Measurements from ENCODE around the gene FRMPD1.

The FRMPD1 gene

DNA sequence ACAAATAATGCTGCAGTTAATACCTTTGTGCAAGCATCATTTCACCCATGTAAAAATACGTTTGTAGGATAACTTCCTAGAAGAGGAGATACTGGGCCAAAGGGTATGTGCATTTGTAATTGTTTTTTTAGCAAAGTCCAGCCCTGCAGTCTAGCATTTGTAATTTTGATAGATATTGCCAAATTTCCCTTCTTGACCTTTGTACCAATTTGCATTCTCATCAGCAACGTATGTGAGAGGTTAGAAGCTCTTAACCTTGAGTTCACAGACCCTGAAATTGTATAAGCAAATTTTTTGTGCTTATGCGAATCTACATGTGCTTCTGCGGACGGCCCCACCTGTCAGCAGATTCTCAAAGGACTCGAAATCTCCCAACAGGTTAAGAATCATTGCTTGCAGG lies 39.7 kb upstream of the FRMPD1 start:
- Mint-ChIP-seq H3K36me3 (ENCODE audit: low read depth) (no peaks in the 10 kb centered on the region), H3K27me3 (ENCODE audit: low read depth, poor library complexity) (peaks cover 56% of the 10 kb centered on the region), H3K4me3 (no peak overlapping the region), H3K27ac (no peak overlapping the region), H3K4me1 (no peaks in the 10 kb centered on the region), H3K9me3 (no peaks in the 10 kb centered on the region)
- TF ChIP-seq, protein P1, sequence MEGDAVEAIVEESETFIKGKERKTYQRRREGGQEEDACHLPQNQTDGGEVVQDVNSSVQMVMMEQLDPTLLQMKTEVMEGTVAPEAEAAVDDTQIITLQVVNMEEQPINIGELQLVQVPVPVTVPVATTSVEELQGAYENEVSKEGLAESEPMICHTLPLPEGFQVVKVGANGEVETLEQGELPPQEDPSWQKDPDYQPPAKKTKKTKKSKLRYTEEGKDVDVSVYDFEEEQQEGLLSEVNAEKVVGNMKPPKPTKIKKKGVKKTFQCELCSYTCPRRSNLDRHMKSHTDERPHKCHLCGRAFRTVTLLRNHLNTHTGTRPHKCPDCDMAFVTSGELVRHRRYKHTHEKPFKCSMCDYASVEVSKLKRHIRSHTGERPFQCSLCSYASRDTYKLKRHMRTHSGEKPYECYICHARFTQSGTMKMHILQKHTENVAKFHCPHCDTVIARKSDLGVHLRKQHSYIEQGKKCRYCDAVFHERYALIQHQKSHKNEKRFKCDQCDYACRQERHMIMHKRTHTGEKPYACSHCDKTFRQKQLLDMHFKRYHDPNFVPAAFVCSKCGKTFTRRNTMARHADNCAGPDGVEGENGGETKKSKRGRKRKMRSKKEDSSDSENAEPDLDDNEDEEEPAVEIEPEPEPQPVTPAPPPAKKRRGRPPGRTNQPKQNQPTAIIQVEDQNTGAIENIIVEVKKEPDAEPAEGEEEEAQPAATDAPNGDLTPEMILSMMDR (IDR thresholded peaks at IDR 0.05), result no peak
- no peak for DNase-seq

GRCh38 chr9:37611961-37612360 lies 38.8 kb upstream of the FRMPD1 start:
- Mint-ChIP-seq H3K27me3 (ENCODE audit: low read depth, poor library complexity) (peaks cover 50% of the 10 kb centered on the region), H3K27ac (no peak overlapping the region), H3K36me3 (ENCODE audit: low read depth) (no peaks in the 10 kb centered on the region), H3K4me1 (no peaks in the 10 kb centered on the region), H3K9me3 (no peaks in the 10 kb centered on the region), H3K4me3 (no peak overlapping the region)
- no peak for DNase-seq
- TF ChIP-seq, protein P1 (IDR thresholded peaks at IDR 0.05), result no peak

GRCh38 chr9:37617161-37617560 lies 33.6 kb upstream of the FRMPD1 start:
- TF ChIP-seq, protein P1 (IDR thresholded peaks at IDR 0.05), result no peak
- peaks cover 22% of the 10 kb centered on the region for H3K27me3 Mint-ChIP-seq (ENCODE audit: low read depth, poor library complexity)
- H3K36me3 Mint-ChIP-seq (ENCODE audit: low read depth), result no peaks in the 10 kb centered on the region
- DNase-seq, result no peak
- H3K4me3 Mint-ChIP-seq, result no peak overlapping the region
- H3K4me1 Mint-ChIP-seq, result peaks cover 10% of the 10 kb centered on the region
- no peak overlapping the region for H3K27ac Mint-ChIP-seq
- H3K9me3 Mint-ChIP-seq, result no peaks in the 10 kb centered on the region

DNA sequence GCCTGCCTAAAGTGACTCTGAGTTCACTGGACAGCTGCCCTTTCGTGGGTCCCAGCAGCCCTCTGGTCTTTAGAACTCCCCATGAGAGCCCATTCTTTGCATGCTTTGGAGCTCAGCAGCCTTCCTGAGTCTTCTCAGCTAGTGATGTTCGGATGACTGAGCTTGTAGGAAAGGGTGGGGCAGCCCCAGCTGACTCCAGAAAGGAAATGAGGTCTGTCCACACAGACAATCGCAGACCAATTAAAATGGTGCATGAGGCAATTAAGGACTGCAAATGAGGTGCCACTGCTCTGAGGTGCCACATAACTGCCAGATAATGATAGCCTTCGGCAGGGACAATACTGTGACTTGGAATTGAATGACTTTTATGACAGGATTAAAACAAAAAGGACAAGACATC lies 32.9 kb upstream of the FRMPD1 start:
- H3K4me1 Mint-ChIP-seq, result peaks cover 10% of the 10 kb centered on the region
- H3K27me3 Mint-ChIP-seq (ENCODE audit: low read depth, poor library complexity), result peaks cover 19% of the 10 kb centered on the region
- H3K9me3 Mint-ChIP-seq, result no peaks in the 10 kb centered on the region
- no peak for DNase-seq
- H3K4me3 Mint-ChIP-seq, result no peak overlapping the region
- no peaks in the 10 kb centered on the region for H3K36me3 Mint-ChIP-seq (ENCODE audit: low read depth)
- TF ChIP-seq, protein P1 (IDR thresholded peaks at IDR 0.05), result no peak
- no peak overlapping the region for H3K27ac Mint-ChIP-seq

DNA sequence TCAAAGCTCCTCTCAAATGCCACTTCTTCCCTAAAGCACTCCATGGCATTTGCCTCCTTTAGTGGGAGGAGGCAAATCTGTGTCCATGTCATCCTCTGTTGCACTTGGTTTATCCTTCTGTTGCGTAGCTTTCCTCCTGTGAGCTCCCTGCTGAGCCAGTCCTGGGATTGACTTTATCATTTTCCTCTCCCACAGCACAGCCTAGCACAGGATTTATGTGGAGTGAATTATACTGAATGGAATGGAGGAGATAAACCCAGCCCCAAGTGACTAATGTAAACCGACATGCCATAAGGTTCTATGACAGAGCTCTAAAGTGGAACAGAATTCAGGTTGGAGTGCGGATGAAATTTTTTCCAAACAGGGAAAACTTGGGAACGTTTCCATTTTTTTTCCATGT lies 31.9 kb upstream of the FRMPD1 start:
- no peak for DNase-seq
- H3K27me3 Mint-ChIP-seq (ENCODE audit: low read depth, poor library complexity), result peaks cover 14% of the 10 kb centered on the region
- H3K36me3 Mint-ChIP-seq (ENCODE audit: low read depth), result no peaks in the 10 kb centered on the region
- H3K27ac Mint-ChIP-seq, result no peak overlapping the region
- H3K9me3 Mint-ChIP-seq, result no peaks in the 10 kb centered on the region
- no peak overlapping the region for H3K4me3 Mint-ChIP-seq
- TF ChIP-seq, protein P1 (IDR thresholded peaks at IDR 0.05), result no peak
- peaks cover 10% of the 10 kb centered on the region for H3K4me1 Mint-ChIP-seq

GRCh38 chr9:37619806-37620205 lies 30.9 kb upstream of the FRMPD1 start:
- Mint-ChIP-seq H3K27ac (peak overlapping the region; percentile 87), H3K4me3 (no peak overlapping the region), H3K4me1 (peaks cover 10% of the 10 kb centered on the region), H3K27me3 (ENCODE audit: low read depth, poor library complexity) (peaks cover 15% of the 10 kb centered on the region), H3K36me3 (ENCODE audit: low read depth) (no peaks in the 10 kb centered on the region), H3K9me3 (no peaks in the 10 kb centered on the region)
- DNase-seq, result no peak
- TF ChIP-seq, protein P1 (IDR thresholded peaks at IDR 0.05), result no peak

Measured in nephron progenitor cell (in vitro differentiated cells).